NOMO-1 treated with DMSO at 0.1 percent for 48 hours (cell line): ENCODE data around the gene NPLOC4.
"Not testable (repeated sequence)": the region's sequence is repeated elsewhere in the genome, so short reads cannot be mapped to it uniquely, and the experiment has no call there.

Source experiments
- DNase-seq: peaks from one replicate; lab custom pipeline; 2025; ENCODE audit not compliant: unreplicated experiment; lab: John Stamatoyannopoulos, UW

Gene NPLOC4

GRCh38 chr17:81636505-81637288 lies at the start of gene NPLOC4, which contains the start of gene TSPAN10:
TSS of gene NPLOC4 (minus strand) at chr17:81637112. CDS start at chr17:81636930, 182 bp downstream.
TSS of gene TSPAN10 (plus strand) at chr17:81637196. CDS start at chr17:81642413, 5,217 bp downstream.
- peak; percentile 57 for DNase-seq

GRCh38 chr17:81686614-81687013 lies 49.7 kb upstream of the NPLOC4 start:
- no peak for DNase-seq

DNA sequence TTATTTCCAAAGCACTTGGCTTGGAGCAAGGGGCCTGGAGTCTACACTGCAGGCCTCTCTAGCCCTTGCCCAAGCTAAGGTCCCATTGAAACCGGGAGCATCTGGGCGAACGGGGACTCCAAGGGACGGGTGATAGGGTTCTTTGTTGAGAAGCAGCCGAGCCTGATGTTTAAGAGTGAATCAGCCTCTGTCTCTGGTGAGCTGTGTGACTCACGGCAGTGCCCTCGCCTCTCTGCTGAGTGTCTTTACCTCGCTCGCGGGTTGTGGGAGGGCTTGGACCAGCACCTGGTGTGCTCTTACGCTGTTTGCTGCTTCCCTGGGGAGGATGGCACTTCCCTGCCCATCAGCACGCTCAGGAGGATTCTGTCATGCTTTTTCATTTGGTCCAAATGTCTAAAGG lies 48.2 kb upstream of the NPLOC4 start:
- no peak for DNase-seq

GRCh38 chr17:81684442-81684911 lies 47.6 kb upstream of the NPLOC4 start:
- DNase-seq = no peak

- DNase-seq = peak; percentile 98
Observed at GRCh38 chr17:81683584-81684441, 46.9 kb upstream of the NPLOC4 start, which contains the start of the genes ARL16 and HGS. TSS of gene ARL16 (minus strand) at chr17:81683797. CDS start at chr17:81683753, 44 bp downstream. TSS of gene HGS (plus strand) at chr17:81684011. CDS start at chr17:81684067, 56 bp downstream.

DNA sequence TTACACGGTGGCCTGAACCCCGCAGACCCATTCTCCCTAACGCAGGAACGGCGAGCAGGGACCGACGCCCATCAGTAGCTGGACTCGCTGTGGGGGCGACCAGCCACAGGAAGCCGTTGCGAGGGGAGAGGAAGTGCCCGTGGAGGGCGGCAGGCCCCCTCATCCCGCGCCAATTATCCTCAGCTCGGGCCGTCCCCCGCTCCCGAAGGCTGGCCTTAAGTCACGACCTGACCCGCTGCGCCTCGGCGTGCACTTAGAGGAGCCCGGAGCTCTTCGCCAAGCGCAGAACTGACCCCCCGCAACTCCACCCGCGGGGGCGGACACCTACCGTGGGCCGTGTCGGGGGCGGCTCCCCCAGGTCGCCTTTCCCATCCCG lies 46.3 kb upstream of the NPLOC4 start:
- DNase-seq = no peak

DNA sequence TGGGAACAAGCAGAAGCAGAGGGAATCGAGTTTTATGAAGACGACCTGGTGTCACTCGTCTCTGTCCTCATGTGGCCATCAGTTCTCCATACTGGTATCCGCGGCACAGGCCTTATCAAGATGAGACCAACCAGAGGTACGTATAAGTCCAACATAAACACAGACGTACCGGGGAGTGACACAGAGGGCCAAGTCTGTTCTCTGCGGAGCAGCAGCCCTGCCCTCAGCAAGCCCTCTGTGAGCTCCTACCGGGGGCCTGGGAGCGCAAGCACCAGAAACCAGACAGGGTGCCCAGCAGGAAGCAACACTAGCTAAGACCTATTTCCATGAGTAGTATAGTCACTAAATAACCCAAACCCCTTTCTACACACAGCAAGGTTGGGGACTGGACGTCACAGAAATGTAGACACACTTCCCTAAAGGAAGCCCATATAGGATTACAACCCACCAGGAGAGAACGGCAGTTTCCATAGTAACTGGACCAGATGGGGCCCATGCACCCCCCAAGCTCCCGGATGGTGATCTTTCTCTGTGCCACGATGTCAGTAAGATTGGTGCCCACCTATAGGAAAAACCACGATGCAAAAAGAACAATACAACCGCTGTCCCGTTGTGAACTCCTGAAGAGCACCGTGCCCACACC lies 45.8 kb upstream of the NPLOC4 start:
- no peak for DNase-seq

- no peak for DNase-seq
Observed at GRCh38 chr17:81681672-81682071, 44.8 kb upstream of the NPLOC4 start.

DNA sequence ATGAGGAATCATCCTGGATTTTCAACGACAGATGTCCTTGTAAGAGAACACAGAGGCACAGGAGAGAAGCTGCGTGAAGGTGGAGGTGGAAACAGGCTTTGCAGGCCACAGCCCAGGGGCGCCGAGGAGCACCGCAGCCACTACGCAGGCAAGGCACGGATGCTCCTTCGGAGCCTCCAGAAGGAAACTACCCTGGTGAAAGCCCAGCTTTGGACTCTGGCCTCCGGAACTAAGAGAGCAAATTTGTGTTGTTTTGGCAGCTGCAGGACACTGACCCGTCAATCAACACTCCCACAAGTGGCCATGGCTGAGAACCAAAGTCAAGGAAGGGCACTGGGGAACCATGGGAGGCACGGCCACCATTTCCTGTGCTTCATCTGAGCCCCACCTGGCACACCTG lies 43.2 kb upstream of the NPLOC4 start:
- DNase-seq = no peak

DNA sequence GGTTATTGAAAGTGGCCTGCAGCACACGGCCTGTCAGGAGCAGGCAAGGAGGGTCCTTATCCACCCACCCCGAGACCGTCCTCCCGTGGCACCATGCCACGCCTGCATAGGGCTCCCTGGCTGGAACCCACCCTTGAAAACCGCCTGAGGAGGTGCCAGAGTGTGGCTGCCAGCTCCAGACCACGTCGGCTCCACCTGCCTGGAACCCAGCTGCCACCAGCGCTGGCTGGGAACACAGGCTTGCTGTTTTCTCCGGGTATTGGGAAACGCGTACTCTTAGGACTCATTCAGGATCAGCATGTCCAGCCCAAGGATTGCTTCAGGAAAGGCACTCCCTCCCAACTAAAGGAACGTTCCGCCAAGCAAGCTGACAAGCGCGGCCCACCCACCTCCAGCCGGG lies 40.0 kb upstream of the NPLOC4 start:
- no peak for DNase-seq

GRCh38 chr17:81675515-81676221 lies 38.8 kb upstream of the NPLOC4 start:
- not testable (repeated sequence) for DNase-seq

DNA sequence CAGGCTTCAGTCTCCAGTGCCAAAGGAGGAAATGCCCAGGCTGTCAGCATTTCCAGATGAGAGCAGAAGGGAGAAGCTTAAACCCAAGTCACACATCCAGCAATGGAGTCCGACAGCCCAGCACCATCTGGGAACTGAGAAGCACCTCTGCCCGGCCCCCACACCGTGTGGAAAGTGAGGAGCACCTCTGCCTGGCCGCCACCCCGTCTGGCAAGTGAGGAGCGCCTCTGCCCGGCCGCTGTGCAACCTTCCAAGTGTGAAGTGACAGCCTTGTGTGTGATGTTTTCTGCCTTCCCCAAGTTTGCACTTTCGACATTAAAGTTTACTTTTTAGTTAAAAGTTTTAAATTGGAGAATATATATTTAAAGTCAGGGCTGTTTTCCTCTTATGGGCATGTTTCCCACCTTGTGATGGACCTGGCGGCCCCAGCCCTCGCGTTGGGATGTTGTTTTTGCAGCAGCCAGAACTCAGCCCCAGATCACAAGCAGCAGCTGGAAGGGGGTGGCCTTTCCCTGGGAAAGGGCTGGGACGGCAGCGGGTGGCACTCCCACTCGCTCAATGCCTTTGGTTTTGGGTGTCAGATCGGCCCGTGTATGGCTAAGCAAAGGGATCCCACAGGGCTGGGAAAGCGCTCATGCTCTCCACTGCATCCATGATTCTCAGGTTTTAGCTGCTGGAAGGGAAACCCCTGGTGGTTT lies 36.8 kb upstream of the NPLOC4 start:
- DNase-seq = no peak

GRCh38 chr17:81672954-81673353 lies 36.0 kb upstream of the NPLOC4 start:
- DNase-seq = no peak

DNA sequence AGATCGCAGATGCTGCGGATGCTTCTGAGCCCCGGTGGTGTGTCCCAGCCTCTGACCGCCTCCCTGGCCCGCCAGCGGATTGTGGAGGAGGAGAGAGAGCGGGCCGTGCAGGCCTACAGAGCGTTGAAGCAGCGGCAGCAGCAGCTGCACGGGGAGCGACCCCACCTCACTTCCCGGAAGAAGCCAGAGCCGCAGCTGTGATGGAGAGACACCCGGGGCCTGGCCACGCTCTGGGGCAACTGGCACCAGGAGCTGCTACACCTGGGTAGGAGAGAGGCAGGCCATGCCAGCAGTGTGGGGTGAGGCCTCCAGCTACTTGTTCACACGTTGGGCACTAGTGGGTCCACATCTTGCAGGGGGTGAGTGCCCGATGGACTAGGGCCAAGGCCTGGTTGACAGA lies 35.6 kb upstream of the NPLOC4 start:
- DNase-seq = no peak

- DNase-seq = peak; percentile 23
Observed at GRCh38 chr17:81667754-81668153, 30.8 kb upstream of the NPLOC4 start.

DNA sequence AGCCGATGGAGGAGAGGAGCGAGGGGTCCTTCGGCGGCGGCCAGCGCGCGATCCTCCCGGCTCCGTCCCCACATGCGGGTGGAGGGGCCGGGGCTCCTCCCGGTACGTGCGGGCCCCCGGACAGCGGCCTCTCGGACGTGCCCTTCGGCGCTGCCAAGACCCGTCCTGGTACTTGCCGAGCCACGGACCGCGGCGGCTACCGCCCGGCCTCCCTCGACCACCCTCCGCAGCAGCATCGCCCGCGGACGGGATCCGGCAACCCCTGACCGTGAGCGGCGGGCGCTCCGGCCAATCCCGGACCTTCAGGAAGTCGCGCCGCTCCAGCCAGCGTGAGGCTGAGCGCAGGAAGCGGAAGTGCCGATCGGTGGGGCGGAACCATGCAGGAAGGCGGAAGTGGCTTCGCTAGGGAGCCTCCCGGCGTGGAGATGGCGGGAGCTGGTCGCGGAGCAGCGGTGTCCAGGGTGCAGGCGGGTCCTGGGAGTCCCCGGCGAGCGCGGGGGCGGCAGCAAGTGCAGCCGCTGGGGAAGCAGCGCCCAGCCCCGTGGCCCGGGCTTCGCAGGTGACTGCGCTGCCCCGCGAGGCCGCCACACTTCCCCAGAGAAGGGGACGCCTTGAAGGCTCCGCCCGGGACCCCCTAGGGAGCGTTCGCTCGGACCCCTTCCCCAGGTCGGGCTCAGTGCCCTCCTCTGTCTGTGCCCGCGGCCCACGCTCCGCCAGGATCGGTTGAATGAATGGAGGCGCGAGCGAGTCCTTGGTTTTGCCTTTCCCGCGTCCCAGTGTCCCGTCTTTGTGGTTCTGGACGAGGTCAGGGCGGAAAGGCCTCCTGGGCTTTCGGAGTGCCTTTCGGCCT lies 29.7 kb upstream of the NPLOC4 start, which contains the start of the genes CCDC137 and OXLD1:
CCDC137 (plus strand) TSS at position 396 of the 850 bp plus-strand sequence; CDS start at position 426, 30 bp downstream.
OXLD1 (minus strand) TSS at position 264 of the 850 bp plus-strand sequence; CDS start at position 236, 28 bp downstream.
- DNase-seq = peak; percentile 94

DNA sequence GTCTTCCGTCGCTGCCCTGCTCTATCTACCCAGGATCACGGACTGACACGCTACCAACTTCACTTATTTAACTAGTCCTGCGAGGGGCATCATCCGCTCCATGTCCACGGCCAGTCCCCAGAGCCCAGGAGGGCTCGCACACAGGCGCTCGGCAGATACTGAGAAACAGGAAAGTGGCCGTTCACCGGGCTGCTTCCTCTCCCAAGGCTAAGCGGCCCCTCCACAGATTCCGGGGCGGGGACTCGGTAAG lies 29.1 kb upstream of the NPLOC4 start:
- DNase-seq = peak; percentile 36

DNA sequence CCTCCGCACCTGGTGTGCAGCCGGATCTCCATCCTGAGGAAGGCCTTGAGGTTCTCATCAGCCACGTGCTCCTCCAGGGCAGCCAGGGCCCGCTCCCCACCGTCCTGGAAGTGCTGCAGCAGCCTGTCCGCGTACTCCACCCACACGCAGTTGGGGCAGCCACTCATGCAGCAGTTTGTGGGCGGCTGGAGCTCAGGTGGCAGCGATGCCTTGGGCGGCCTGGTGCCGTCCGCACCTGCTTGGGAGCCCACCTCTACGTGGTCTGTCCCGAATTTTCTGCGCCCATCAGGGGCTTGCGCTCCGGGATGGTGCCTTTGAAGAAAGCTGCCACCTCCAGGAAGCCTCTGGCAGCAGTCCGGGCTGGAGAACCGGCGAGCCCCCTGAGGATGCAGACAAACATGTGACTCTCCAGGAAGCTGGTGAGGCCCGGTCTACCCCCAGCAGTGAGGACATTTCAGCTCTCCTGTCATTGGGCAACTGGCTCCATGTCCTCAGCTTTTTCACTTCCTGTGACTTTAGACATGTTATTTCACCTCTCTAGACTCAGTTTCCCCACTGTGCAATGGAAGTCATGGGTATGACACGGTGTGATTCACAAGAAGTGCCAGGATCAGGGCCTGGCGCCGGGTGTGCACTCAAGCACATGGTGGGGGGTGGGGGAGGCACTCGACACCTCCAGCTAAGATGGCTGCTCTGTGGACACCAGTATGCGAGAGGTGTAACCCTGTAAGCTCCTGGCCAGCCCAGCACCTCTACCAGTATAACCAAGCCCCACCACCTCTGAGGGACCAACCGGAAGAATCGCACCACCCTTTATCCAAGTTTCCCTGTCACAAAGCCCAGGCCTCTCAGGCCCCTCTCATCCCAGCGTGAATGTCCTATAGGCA lies 28.5 kb upstream of the NPLOC4 start:
- peak; percentile 29 for DNase-seq
